Esophagus squamous epithelium (tissue), 4 donors: ENCODE measurements around the gene LAMB2.

Experiments
- POLR2A ChIP-seq, 4 donors: fragments of 450-650 bp; IDR thresholded peaks; one replicate each; pipeline ENCODE4 v1.6.1; 2017; ENCODE audit warnings: antibody characterized with exemption in 4 of 4, mild to moderate bottlenecking in 4 of 4, moderate library complexity in 3 of 4
- TF ChIP-seq, protein P1 (sequence below), 6 experiments: fragments of 450-650 bp in 4 of 6; fragments of 200-600 bp in 2 of 6; sonication (generic) in 2 of 6; IDR thresholded peaks; one replicate each; pipeline ENCODE4 v1.5.1; 2016 to 2019; ENCODE audit warnings: antibody characterized with exemption in 6 of 6, mild to moderate bottlenecking in 4 of 6, moderate library complexity in 4 of 6

DNA sequence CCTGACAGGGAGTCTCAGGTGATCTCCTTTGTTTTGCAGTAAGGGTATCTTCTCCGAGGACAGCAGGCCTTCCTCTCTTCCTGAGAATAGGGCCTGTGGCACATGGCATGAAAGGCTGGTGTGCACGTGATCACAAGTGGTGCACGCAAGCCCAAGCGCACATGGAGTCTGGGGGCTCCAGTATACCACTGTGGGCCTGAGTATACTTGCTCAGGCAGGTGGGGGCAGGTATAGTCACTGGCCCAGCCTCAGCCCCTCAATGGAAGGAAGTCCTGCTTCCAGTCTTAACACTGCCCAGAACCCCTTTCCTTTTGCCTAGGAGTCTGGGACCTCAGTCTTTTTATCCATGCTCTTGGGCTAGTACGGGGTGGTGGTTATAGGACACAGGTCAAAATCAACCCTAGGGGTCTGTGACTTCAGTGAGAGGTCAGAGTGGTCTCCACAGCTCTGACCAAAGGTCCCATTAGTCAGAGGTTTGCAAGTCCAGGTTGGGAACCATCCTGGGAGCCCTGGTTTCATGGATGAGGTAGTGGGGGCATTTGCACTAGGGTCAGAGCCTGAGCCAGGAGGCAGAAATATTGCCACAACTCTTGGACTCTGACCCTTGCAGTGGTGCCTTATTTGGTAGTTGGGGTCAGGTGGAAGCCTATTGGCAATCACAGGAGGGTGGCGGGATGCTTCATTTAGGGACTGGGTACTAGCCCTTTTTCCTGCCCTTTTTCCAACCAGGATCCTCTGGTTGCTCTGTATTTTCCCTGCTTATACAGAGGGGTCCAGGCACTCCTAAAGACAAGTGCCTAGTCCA, 34.1 kb upstream of the LAMB2 start:
- TF ChIP-seq, protein P1, sequence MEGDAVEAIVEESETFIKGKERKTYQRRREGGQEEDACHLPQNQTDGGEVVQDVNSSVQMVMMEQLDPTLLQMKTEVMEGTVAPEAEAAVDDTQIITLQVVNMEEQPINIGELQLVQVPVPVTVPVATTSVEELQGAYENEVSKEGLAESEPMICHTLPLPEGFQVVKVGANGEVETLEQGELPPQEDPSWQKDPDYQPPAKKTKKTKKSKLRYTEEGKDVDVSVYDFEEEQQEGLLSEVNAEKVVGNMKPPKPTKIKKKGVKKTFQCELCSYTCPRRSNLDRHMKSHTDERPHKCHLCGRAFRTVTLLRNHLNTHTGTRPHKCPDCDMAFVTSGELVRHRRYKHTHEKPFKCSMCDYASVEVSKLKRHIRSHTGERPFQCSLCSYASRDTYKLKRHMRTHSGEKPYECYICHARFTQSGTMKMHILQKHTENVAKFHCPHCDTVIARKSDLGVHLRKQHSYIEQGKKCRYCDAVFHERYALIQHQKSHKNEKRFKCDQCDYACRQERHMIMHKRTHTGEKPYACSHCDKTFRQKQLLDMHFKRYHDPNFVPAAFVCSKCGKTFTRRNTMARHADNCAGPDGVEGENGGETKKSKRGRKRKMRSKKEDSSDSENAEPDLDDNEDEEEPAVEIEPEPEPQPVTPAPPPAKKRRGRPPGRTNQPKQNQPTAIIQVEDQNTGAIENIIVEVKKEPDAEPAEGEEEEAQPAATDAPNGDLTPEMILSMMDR (IDR thresholded peaks at IDR 0.05): no peak
- TF ChIP-seq POLR2A (IDR thresholded peaks at IDR 0.05): no peak
